ENCODE results near the gene SMURF2. TPM values are rescaled to one million over a fixed set of nuclear protein-coding genes. Genes with fewer than 3 reads are reported as not detected.
"Not testable (repeated sequence)": the region's sequence is repeated elsewhere in the genome, so short reads cannot be mapped to it uniquely, and the experiment has no call there.

Gene SMURF2
- polyA plus RNA-seq, 3 donors from 2014 or later: 8.1 to 8.5 (median 8.3) TPM

DNA sequence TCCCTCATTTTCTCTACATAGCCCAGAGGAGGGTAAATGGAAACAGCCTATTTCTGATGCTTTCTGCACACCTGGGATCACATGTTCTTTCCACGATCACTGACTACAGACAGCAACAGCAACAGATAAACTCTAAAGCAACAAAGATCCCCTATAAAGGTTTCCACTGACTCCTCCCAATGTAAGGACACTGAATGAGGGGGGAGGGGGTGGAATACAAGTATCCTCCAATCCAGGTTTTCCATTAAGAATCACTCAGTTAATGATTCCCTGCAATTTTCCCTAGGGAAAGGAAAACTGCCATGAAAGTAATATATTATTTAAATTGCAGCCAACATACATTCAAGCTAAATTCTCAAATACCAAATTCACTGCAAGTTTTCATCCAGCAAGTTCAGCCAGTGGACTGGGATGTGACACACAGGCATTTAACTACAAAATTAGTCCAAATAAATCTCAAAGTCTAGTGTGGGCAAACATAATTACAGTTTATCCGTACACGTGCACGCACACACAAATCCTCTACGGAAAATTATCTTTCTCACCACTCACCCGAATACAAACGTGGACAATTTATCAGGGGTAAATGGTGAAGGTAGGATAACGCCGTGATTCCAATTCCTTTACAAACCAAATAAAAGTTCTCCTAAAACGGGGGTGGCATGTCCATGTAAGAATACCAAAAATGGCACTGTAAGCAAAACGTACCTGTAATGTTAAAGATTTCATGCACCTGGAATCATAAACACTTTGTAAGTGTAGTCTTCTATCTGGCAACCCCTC, 1.7 kb downstream of the SMURF2 start:
- DNase-seq: not testable (repeated sequence)
- H3K4me1 Mint-ChIP-seq: peaks cover 55 to 65% of the 10 kb centered on the region in 2 donors

DNA sequence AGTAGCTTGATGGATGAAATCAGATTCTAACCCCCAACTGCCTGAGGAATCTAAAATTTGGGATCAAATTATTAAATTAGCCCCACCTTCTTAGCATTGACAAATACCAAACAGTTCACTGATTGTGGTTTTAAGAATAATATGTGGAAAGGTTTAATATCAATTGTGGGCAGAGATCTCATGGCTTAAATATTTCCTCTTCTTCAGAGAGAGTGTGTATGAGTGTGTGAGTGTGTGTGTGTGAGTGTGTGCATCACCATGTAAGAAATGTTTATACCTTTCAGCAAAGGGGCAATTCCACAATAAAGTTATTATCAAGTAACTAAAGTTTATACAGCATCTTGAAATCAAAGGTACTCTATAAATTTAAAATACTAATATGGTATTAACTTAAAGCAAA, 3.2 kb downstream of the SMURF2 start:
- peak overlapping the region; percentile 1 to 36 (median 7) for H3K4me3 Mint-ChIP-seq
- H3K4me1 Mint-ChIP-seq: peaks cover 58 to 68% of the 10 kb centered on the region in 2 donors
- no peaks in the 10 kb centered on the region for H3K9me3 Mint-ChIP-seq
- H3K27ac Mint-ChIP-seq: peak overlapping the region; percentile 36 to 93 (median 44)
- no peaks in the 10 kb centered on the region for H3K36me3 Mint-ChIP-seq
- no peak for DNase-seq
- H3K27me3 Mint-ChIP-seq (ENCODE audit: low read depth in 3 of 3): peaks cover 5 to 11% (median 8%) of the 10 kb centered on the region in 3 donors

More for the DNA sequence above, 1.7 kb downstream of the SMURF2 start:
- Mint-ChIP-seq H3K4me3 (peak overlapping the region; percentile 96 to 99 (median 96)), H3K27me3 (ENCODE audit: low read depth in 3 of 3) (peaks cover 5 to 11% (median 8%) of the 10 kb centered on the region in 3 donors), H3K27ac (peak overlapping the region; percentile 93 to 98 (median 96))
- not testable (repeated sequence) for H3K9me3 Mint-ChIP-seq, H3K36me3 Mint-ChIP-seq

DNA sequence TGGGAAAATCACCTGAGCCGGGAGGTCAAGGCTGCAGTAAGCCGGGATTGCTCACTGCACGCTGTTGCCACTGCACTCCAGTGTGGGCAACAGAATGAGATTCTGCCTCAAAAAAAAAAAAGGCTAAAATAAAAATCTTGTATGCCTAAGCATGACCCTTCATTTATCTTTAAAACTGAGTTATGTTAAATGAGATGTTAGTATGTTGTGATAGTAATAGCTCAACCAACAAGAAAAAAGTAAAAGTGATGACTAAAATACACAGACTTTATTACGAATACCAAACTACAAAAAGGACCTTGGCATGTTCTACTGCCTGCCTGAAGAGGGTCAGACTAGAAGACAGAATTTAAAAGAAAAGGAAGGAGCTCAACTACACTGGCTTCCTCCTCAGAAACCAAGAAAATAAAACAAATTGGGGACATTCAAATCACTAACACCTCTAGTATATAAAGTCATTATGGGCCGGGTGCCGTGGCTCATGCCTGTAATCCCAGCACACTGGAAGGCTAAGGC, 4.4 kb downstream of the SMURF2 start:
- no peak for DNase-seq
- Mint-ChIP-seq H3K4me3 (peak overlapping the region in 4 of 5 donors; percentile 2 to 35 (median 25)), H3K27me3 (ENCODE audit: low read depth in 3 of 3) (peaks cover 5 to 10% (median 8%) of the 10 kb centered on the region in 3 donors), H3K9me3 (no peaks in the 10 kb centered on the region), H3K4me1 (peaks cover 68 to 78% of the 10 kb centered on the region in 2 donors), H3K27ac (peak overlapping the region; percentile 36 to 83 (median 74)), H3K36me3 (no peaks in the 10 kb centered on the region)

DNA sequence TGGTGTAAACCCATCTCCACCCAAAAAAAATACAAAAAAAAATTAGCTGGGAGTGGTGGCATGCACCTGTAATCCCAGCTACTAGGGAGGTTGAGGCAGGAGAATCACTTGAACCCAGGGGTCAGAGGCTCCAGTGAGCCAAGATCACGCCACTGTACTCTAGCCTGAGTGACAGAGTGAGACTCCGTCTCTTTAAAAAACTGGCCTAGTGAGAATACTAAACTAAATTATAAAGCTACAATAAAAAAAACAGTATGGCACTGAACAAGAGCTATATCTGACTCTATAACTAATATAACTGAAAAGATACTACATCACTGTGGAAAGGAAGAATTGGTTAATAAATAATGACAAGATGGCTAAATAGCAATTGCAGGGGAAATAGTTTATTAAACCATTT, 6.4 kb downstream of the SMURF2 start:
- Mint-ChIP-seq H3K4me1 (peaks cover 69 to 87% of the 10 kb centered on the region in 2 donors), H3K9me3 (no peaks in the 10 kb centered on the region), H3K27ac (peak overlapping the region in 2 of 6 donors; percentile 39 to 62)

DNA sequence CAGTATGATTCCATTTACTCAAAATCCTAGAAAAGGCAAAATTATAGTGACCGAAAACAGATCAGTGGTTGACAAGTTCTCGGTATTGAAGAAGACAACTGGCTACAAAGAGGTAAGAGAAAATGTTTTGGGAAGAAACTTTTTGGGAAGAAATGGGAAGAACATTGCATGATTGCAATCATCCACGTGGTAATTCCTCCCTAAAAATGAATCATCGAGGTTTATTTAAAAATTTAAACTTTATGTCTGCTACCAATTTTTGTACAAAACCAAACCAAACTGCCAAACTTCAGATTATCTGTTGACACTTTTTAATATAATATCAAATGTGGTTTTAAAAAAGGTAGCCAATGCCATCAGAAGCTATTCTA, 8.1 kb downstream of the SMURF2 start:
- peaks cover 64 to 84% of the 10 kb centered on the region in 2 donors for H3K4me1 Mint-ChIP-seq
- DNase-seq: no peak
- no peaks in the 10 kb centered on the region for H3K36me3 Mint-ChIP-seq
- peaks cover 0 to 4% (median 0%) of the 10 kb centered on the region in 3 donors for H3K27me3 Mint-ChIP-seq (ENCODE audit: low read depth in 3 of 3)
- peak overlapping the region in 1 of 5 donors; percentile 38 for H3K4me3 Mint-ChIP-seq
- H3K9me3 Mint-ChIP-seq: no peaks in the 10 kb centered on the region
- H3K27ac Mint-ChIP-seq: peak overlapping the region in 2 of 6 donors; percentile 21 to 43

More for the DNA sequence above, 6.4 kb downstream of the SMURF2 start:
- no peaks in the 10 kb centered on the region for H3K27me3 Mint-ChIP-seq (ENCODE audit: low read depth in 3 of 3)
- H3K4me3 Mint-ChIP-seq: no peak overlapping the region
- DNase-seq: no peak
- H3K36me3 Mint-ChIP-seq: no peaks in the 10 kb centered on the region

DNA sequence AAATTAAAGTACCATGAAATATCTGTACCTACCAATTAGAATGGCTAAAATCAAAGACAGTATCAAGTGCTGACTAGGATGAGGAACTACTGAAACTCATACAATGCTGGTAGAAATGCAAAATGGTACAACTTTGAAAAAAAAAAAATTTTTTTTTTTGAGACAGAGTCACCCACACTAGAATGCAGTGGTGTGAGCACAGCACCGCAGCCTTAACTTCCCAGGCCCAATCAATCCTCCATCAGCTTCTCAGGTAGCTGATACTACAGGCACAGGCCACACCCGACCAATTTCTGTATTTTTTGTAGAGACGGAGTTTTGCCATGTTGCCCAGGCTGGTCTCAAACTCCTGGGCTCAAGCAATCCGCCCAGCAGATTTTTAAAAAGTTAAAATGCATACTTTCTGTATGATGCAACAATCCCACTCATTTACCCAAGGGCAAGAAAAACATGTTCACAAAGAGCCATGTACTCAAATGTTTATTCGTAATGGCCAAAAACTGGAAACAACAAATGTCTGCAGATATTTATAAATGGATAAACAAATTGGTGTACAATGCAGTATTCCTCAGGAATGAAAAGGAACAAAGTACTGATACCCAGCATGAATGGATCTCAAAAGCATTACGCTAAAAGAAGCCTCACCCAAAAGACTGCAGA, 8.7 kb downstream of the SMURF2 start:
- Mint-ChIP-seq H3K36me3 (no peaks in the 10 kb centered on the region), H3K27ac (peak overlapping the region in 4 of 6 donors; percentile 12 to 53 (median 32)), H3K4me1 (peaks cover 66 to 84% of the 10 kb centered on the region in 2 donors), H3K27me3 (ENCODE audit: low read depth in 3 of 3) (peaks cover 0 to 4% (median 0%) of the 10 kb centered on the region in 3 donors), H3K9me3 (no peaks in the 10 kb centered on the region), H3K4me3 (peak overlapping the region in 1 of 5 donors; percentile 38)
- no peak for DNase-seq

DNA sequence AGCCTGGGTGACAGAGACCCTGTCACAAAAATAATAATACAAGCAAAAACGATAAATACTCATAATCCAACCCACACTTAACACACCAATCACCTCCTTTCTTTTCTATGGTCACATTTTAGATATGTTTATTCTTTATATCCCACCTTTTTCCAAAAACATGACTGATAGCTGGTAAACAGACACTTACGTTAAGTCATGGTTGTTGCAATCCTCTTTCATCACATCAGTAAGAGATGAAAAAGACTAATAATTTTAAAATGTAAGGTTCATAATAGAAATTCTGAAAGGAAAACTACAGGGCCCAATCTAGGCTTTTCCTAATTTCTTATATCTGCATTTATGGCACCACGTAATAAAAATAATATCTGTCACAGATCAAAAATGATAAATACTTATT, 10.2 kb downstream of the SMURF2 start:
- H3K27ac Mint-ChIP-seq: peak overlapping the region in 1 of 6 donors; percentile 80
- H3K36me3 Mint-ChIP-seq: no peaks in the 10 kb centered on the region
- no peak overlapping the region for H3K4me3 Mint-ChIP-seq
- peaks cover 57 to 79% of the 10 kb centered on the region in 2 donors for H3K4me1 Mint-ChIP-seq
- no peaks in the 10 kb centered on the region for H3K9me3 Mint-ChIP-seq
- DNase-seq: no peak
- peaks cover 0 to 6% (median 0%) of the 10 kb centered on the region in 3 donors for H3K27me3 Mint-ChIP-seq (ENCODE audit: low read depth in 3 of 3)

DNA sequence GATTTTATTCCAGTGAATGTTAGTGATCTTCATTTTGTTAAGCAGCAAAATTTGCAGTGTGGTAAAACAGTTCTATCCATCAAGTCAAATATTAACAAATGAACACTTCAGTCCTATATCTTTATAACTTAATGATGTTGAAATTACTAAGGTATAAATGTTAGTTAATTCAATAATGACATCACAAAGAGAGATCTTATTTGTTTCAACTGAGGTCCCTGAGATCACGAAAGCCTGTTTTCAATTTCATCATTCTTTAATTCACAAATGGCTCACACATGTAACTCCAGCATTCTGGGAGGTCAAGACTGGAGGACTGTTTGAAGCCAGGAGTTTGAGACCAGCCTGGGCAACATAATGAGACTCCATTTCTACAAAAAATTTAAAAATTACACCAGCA, 13.9 kb downstream of the SMURF2 start:
- Mint-ChIP-seq H3K27ac (peak overlapping the region in 3 of 6 donors; percentile 16 to 73 (median 17)), H3K27me3 (ENCODE audit: low read depth in 3 of 3) (peaks cover 0 to 6% (median 3%) of the 10 kb centered on the region in 3 donors), H3K4me3 (no peak overlapping the region), H3K36me3 (peaks cover 0 to 5% (median 0%) of the 10 kb centered on the region in 3 donors), H3K9me3 (no peaks in the 10 kb centered on the region), H3K4me1 (peaks cover 45 to 77% of the 10 kb centered on the region in 2 donors)
- DNase-seq: no peak

DNA sequence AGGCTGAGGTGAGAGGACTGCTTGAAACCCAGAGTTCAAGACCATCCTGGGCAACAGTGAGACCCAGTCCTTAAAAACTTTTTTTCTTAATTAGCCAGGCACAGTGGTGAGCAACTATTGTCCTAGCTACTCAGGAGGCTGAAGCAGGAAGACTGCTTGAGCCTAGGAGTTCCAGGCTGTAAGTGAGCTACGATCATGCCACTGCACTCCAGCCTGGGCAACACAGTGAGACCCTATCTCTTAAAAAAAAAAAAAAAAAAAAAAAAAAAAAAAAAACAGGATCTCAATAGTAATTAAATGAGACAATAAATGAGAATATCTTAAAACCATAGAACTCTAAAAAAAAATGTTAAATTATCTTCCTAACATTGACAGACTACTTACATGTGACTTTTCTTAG, 14.3 kb downstream of the SMURF2 start:
- Mint-ChIP-seq H3K36me3 (peaks cover 0 to 5% (median 0%) of the 10 kb centered on the region in 3 donors), H3K27ac (peak overlapping the region in 1 of 6 donors; percentile 17), H3K9me3 (no peaks in the 10 kb centered on the region), H3K27me3 (ENCODE audit: low read depth in 3 of 3) (peaks cover 0 to 6% (median 3%) of the 10 kb centered on the region in 3 donors), H3K4me1 (peaks cover 42 to 74% of the 10 kb centered on the region in 2 donors), H3K4me3 (no peak overlapping the region)
- DNase-seq: no peak

DNA sequence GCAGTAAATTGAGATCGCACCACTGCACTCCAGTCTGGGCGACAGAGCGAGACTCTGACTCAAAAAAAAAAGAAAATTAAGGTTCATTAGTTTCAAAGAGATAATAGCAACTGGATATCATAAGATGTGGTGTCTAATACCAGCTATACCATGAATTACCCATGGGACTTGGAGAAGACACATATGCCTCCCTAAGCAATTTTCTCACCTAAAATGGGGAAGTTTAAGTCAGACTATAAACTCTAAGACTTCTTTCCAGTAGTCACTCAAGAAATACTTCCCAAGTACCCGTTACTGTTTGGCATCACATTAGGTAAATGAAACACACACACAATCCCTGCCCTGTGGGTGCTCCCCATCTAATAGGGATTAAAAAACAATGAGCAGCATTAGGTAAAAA, 22.6 kb downstream of the SMURF2 start:
- H3K27me3 Mint-ChIP-seq (ENCODE audit: low read depth in 3 of 3): peaks cover 0 to 3% (median 0%) of the 10 kb centered on the region in 3 donors
- H3K36me3 Mint-ChIP-seq: no peaks in the 10 kb centered on the region
- no peak for DNase-seq
- H3K27ac Mint-ChIP-seq: no peak overlapping the region
- peaks cover 46 to 64% of the 10 kb centered on the region in 2 donors for H3K4me1 Mint-ChIP-seq
- no peaks in the 10 kb centered on the region for H3K9me3 Mint-ChIP-seq
- H3K4me3 Mint-ChIP-seq: no peak overlapping the region

DNA sequence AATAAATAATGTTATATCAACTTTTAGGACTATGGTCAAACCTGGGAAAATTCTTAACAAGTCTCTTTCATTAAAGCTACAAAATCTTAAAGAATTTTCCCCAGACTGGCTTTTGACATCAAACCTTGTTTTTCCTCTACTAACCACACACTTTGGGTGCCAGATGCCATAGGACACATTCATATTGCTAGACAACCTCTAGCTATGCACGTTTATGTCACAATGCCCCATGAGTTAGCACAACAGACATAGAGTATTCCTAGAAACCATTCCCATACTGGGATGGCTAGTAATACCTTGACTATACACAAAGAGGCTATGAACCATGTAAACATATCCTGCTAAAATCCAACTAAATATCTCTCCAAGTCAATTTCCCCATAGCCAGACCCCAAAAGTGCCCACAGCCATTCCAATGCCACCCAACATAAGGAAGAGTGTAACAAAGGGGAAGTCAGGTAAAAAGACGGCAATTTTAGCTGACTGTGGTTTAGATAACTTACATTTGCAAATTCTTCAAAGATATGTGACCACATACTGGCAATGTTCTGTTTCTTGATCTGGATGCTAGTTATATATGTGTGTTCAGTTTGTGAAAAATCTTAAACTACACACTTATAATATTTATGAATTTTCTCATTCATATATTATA, 23.4 kb downstream of the SMURF2 start:
- no peak for DNase-seq
- peaks cover 0 to 3% (median 0%) of the 10 kb centered on the region in 3 donors for H3K27me3 Mint-ChIP-seq (ENCODE audit: low read depth in 3 of 3)
- H3K4me1 Mint-ChIP-seq: peaks cover 53 to 72% of the 10 kb centered on the region in 2 donors
- no peaks in the 10 kb centered on the region for H3K9me3 Mint-ChIP-seq
- no peaks in the 10 kb centered on the region for H3K36me3 Mint-ChIP-seq
- peak overlapping the region in 1 of 5 donors; percentile 4 for H3K4me3 Mint-ChIP-seq
- peak overlapping the region in 3 of 6 donors; percentile 0 to 42 (median 39) for H3K27ac Mint-ChIP-seq

DNA sequence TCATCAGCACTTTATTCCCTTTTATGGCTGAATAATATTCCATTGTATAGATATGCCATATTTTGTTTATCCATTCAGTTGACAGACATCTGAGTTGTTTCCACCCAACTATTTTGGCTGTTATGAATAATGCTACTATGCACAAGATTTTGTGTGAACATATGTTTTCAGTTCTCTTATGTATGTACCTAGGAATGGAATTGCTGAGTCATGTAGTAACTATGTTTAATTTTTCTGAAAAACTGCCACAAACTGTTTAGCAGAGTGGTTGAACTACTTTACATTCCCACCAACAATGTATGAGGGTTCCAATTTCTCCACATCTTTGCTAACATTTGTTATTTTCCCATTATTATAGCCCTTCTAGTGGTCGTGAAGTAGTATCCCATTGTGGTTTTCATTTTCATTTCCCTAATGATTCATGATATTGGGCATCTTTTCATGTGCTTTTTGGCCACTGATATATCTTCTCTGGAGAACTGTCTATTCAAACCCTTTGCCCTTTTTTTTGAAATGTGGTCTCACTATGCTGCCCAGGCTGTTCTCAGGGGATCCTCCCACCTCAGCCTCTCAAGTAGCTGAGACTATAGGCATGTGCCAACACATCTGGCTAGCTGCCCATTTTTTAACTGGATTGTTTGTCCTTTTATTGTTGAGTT, 26.3 kb downstream of the SMURF2 start:
- Mint-ChIP-seq H3K4me3 (no peak overlapping the region), H3K4me1 (peaks cover 61 to 79% of the 10 kb centered on the region in 2 donors)

DNA sequence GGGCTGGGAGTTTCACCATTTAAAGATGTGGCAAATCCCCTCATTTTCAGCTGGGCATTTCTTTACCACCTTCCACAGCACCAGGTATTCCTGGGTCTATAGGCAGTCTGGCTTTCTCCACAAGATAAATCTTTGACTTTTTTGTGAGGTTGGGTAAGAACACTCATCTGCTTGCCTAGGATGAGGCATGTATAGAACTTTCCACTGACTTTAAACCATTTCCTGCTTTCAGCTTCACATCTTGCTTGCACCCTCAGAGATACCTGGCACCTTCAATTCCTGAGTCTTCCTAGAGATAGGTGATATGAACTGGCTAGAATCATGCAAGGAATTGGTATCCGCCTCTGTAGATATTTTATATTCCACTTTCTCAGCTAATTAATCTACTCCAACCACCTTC, 27.9 kb downstream of the SMURF2 start:
- H3K27me3 Mint-ChIP-seq (ENCODE audit: low read depth in 3 of 3): peaks cover 0 to 3% (median 0%) of the 10 kb centered on the region in 3 donors
- H3K36me3 Mint-ChIP-seq: no peaks in the 10 kb centered on the region
- no peak for DNase-seq
- H3K4me3 Mint-ChIP-seq: peak overlapping the region in 3 of 5 donors; percentile 6 to 30 (median 14)
- peaks cover 68 to 84% of the 10 kb centered on the region in 2 donors for H3K4me1 Mint-ChIP-seq
- no peaks in the 10 kb centered on the region for H3K9me3 Mint-ChIP-seq
- peak overlapping the region; percentile 5 to 79 (median 64) for H3K27ac Mint-ChIP-seq

More for the DNA sequence above, 26.3 kb downstream of the SMURF2 start:
- H3K27me3 Mint-ChIP-seq (ENCODE audit: low read depth in 3 of 3): peaks cover 0 to 2% (median 0%) of the 10 kb centered on the region in 3 donors
- peak overlapping the region; percentile 4 to 57 (median 36) for H3K27ac Mint-ChIP-seq
- no peaks in the 10 kb centered on the region for H3K36me3 Mint-ChIP-seq
- no peaks in the 10 kb centered on the region for H3K9me3 Mint-ChIP-seq
- DNase-seq: no peak

Data from immature natural killer cell (primary cell).